Measurements from ENCODE around the gene NEMP1.
"Not testable (repeated sequence)": the region's sequence is repeated elsewhere in the genome, so short reads cannot be mapped to it uniquely, and the experiment has no call there.

Gene NEMP1

DNA sequence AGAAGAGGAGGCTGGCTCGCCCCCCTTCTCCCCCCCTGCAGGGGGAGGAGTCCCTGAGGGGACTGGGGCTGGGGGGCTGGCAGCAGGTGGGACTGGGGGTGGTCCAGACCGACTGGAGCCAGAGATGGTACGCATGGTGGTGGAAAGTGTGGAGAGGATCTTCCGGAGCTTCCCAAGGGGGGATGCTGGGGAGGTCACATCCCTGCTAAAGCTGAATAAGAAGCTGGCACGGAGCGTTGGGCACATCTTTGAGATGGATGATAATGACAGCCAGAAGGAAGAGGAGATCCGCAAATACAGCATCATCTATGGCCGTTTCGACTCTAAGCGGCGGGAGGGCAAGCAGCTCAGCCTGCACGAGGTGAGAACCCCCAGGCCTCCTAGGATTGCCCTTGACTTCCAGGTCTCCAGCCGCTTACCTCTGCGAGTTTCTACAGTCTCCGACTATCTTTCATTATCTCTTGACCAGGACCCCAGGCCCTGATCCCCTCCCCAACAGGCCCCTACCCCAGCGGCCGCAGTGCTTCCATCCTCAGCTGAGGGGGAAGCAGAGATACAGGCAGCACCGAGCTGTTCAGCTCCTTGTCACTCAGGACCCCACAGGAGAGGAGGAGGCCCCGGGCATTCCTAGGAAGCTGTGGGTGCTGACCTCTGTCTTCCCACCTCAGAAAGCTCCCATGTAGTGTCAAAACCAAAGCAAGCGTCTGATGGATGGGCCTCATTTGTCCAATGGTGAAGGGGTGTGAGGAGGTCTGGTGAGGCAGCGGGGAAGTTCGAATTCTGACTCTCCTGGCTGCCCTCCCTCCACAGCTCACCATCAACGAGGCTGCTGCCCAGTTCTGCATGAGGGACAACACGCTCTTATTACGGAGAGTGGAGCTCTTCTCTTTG, 13.3 kb upstream of the NEMP1 start:
- no peak for DNase-seq (ENCODE audit: low read depth in 2 of 2)

DNA sequence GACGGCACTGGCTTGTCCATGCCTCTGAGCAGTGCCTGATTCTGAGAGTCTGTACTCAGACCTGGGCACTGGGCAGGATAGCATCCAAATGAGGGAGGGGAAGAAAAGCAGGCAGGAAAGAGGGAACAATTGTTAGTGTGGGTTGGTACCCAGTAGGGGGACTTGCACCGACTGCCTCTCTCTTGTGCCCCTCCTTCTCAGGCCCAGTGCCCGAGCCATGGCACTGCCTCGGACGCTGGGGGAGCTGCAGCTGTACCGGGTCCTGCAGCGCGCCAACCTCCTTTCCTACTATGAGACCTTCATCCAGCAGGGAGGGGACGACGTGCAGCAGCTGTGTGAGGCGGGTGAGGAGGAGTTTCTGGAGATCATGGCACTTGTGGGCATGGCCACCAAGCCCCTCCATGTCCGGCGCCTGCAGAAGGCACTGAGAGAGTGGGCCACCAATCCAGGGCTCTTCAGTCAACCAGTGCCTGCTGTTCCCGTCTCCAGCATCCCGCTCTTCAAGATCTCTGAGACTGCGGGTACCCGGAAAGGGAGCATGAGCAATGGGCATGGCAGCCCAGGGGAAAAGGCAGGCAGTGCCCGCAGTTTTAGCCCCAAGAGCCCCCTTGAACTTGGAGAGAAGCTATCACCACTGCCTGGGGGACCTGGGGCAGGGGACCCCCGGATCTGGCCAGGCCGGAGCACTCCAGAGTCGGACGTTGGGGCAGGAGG, 12.5 kb upstream of the NEMP1 start:
- no peak for DNase-seq (ENCODE audit: low read depth in 2 of 2)

DNA sequence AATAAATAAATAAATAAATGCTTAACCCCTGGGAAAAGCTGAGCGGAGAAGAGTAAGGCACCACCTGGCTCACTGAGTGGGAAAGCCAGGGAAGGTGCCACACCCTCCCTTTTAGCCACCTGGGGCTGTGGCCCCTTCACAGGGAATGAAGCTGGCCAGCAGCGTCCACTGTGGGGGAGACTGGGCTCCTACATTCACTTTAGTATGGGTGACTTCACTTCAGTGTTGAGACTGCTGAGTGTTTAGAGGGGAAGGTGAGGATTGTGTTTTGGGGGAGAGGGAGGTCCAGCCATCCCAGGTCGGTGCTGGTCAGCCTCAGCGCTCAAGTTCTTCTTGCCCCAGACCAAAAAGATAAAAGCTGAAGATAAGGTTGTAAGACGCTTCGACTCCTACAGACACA, 11.9 kb upstream of the NEMP1 start:
- no peak for DNase-seq (ENCODE audit: low read depth in 2 of 2)

DNA sequence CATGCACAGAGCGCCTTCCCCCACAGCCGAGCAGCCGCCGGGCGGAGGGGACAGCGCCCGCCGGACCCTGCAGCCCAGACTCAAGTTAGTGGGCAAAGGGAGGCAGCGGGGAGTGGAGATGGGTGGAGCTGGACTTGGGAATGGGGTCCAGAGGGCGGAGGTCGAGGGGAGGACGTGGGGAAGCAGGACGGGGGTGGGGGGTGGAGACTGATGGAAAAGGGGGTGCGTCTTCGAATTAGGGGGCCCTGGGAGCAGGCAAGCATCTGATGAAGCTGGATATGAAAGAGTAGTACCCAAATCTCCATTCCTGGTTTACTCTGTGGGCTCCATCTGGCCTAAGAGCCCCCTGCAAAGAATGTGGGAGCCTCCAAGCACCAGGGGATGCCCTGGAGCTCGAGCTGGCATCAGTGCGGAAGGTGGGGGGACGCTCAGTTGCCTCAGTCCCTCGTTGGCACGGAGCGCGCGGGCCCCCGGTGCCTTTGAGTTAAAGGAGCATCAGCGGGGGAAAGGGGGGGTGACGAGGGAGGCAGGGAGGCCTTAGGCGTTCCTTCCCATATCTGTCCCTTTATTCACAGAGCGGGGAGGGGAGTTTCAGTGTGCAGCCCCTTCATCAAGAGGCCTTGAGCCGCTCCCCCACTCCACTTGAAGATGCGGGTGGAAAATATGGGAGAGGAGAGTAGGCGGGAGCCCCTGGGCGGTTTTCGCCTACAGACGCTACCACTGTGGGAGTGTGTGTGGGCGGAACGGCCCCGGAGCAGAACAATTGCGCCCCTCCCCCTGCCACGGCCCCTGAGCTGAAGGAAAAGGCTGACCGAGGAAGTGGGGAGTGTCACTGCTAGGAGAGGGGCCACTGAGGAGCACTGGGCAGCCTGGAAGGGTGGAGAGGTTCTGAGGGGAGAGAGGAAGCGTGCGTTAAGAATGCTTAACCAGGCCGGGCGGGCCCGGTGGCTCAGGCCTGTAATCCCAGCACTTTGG, 11.0 kb upstream of the NEMP1 start:
- DNase-seq (ENCODE audit: low read depth in 2 of 2) = peak in 1 of 2 donors; percentile 9

DNA sequence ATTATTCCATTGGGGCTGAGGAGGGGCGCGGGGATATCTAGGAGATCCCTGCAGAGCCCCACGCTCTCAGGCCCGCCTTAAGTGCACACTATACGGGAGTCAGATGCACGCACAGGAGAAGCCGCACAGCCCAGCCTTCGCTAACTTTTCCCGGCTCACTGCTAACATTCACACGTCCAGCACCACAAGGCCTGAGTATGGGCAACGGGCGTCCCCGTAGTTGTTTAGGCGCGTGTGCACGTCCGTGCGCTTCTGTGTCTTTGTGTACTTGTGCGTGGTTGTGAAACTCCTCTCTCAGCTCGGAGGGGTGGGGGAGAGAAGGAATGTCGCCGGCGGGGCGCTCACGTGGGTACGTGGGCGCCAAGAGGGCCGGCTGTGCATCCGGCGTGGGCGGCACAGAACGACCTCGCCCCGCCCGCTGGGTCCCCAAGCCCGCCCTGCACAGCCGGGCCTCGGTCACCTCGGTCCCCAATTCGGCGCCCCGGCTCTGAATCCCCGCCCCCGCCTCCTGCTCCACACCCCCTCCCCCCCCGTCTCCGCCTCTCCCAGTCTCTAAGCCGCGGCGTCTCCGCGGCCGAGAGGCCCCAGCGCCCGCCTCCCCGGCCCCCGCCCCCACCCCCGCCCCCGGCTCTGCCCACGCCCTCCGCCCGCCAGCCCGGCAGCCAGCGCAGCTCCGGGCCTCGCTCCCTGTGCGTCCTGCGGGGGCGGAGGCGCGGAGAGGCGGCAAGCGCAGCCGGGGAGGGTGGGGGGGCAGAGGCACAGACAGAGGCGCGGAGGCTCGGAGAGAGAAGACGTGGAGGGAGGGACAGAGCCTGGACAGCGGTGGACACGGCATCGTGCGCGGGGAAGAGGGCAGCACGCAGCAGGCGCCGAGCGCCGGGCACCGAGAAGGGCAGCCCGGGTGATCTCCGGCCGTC, 10.0 kb upstream of the NEMP1 start, which contains the start of gene NAB2:
TSS of gene NAB2 (plus strand) at position 761 of the 917 bp plus-strand sequence. CDS start 158 bp downstream, outside the sequence.
- DNase-seq (ENCODE audit: low read depth in 2 of 2) = peak; percentile 85 to 89

DNA sequence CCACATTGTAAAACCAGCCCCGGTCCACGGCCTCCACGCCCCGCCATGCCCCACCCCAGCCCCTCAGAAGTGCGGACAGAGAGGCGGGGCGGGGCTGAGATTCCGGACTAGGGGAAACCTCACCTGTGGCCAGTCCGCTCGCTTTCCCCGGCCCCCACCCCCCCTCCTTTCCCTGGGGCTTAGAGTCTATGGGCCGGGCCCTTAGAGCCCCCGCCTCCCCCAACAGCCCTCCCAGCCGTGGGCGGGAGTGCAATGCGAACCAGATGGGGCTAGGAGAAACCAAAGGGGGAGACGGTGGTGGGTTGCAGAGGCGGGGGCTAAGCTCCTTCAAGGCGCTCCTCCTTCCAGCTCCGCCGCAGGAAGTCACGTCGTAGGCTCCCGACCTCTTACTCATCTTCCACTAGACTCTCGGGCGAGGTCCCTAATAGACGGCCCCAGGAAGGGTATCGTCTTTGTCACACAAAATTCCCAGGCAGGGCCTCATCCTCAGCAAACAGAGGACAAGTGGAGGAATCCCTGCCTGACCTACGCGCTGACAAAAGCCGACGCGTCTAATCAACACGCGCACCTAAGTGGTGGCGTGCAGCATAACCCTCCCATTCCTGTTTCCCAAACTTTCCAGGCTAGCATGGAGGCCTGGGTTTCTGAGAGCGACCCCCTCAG, 9.2 kb upstream of the NEMP1 start:
- peak; percentile 50 to 59 for DNase-seq (ENCODE audit: low read depth in 2 of 2)

DNA sequence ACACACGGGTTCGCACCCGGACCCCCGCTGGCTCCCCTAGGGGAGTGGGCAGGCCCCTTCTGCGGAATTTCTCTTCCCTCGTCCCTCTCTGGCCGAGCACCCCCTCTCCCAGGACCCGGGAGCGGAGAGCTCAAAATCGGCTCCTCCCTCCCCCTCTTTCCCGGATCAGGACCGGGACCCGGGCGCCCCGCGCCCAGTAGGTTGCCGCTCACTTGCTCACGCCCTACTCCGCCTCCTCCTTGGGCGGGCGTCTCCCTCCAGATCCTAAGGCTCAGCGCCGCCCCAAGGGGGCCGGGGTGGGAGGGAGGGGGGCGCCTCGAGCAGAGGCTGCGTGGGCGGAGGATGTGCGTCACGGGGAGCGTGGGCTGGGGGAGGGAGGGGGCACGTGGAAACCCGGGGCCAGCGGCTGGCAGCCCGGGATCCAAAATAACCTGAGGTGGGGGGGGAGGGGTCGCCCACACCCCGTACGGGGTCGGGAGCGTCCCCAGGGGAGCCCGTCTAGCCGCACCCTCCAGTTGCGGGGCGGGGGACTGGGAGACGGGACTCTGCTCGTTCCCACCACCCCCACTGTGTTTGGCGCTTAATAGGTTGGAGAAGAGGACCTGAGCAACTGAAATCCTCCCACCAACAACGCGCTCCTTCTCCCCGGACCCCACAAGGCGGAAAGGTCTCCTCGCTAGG, 8.6 kb upstream of the NEMP1 start:
- peak; percentile 89 to 90 for DNase-seq (ENCODE audit: low read depth in 2 of 2)

DNA sequence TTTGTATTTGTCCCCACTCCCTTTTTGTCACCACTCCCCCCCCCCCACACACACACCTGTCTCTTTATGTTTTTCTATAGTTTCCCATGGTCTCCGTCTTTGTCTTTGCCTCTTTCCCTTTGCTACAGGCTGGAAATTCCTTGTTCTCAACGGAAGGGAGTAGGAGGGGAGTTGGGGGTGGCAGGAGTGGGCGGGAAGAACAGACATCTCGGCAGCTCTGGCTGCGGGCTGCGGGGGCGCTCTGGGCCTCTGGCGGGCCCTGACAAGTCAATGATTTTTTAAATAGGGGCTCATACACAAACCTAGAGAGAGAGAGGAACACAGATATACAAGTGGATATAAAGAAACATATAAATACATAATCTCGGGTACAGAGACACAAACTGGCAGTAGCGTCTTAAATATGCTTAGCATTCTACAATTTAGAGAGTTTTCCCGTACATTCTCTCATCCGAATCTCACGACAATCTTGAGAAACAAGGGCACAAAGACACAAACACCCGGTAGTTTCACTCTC, 8.0 kb upstream of the NEMP1 start:
- DNase-seq (ENCODE audit: low read depth in 2 of 2) = no peak

DNA sequence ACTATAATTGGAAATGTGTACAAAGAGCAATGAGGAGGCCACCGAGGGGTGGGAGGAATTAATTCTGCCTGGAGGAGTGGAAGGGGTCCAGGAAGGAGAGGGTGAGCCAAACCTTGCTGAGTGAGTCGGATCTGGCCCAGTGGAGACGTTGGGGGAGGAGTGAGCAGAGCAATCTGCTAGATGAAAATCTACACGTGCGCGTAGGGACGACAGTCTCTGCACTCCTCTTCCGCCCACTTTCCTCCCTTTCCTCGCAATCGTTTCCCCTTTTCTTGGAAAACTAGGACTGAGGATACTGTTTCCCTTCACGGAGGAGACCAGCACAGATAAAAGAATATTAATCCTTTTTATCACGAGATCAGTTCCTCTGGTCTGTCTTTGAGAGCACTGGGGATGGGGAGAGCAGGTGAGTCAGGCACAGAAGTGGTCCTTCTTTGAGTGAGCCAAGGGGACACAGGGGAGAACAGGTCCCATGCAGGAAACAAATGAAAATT, 7.5 kb upstream of the NEMP1 start:
- no peak for DNase-seq (ENCODE audit: low read depth in 2 of 2)

DNA sequence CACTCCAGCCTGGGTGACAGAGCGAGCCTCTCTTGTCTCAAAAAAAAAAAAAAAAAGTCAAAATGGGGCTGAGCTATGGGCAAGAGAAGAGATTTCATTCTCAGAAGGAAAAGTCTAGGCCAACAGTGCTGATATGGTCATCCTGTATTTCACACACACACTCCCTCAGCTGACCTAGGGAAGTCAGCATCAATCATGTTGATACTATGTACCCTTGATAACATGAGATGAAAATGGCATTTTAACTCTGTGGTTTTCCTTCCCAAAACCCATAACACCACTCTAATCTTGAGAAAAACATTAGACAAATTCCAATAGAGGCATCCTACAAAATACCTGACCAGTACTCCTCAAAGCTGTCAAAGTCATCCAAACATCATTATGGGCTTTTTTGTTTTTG, 2.3 kb upstream of the NEMP1 start:
- no peak for DNase-seq (ENCODE audit: low read depth in 2 of 2)

DNA sequence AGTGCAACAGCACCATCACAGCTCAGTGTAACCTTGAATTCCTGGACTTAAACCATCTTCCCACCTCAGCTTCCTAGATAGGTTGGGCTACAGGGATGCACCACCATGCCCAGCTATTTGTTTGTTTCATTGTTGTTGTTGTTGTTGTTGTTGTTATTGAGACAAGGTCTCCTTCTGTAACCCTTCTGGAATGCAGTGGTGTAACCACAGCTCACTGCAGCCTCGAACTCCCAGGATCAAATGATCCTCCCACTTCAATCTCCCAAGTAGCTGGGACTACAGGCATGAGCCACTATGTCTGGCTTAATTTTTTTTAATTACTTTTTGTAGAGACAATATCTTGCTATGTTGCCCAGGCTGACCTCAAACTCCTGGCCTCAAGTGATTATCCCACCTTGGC, 1.2 kb upstream of the NEMP1 start:
- no peak for DNase-seq (ENCODE audit: low read depth in 2 of 2)

DNA sequence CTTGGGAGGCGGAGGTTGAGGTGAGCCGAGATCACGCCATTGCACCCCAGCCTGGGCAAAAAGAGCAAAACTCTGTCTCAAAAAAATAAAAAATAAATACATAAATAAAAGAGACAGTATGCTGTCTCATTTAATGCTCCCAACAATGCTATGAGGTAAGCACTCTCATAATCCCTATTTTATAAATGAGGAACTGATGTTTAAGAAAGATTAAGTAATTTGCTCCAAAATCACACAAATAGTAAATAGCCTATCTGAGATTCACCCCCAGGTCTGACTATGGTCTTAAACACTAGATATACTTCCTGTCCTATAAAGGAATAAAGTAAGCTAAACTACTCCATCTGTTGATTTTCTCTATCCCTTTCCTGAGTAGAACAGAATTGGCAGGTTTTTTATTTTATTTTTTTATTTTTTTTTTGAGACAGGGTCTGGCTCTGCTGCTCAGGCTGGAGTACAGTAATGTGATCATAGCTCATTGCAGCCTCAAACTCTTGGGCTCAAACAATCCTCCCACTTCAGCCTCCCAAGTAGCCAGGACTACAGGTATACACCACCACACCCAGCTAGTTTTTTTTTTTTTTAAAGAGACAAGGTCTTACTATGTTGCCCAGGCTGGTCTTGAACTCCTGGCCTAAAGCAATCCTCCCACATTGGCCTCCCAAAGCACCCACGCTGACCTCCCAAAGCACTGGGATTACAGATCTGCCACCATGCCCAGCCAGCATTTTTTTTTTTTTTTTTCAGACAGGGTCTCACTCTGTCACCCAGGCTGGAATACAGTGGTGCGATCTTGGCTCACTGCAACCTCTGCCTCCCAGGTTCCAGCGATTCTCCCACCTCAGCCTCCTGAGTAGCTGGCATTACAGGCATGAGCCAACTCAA, 4.8 kb downstream of the NEMP1 start:
- DNase-seq (ENCODE audit: low read depth in 2 of 2) = not testable (repeated sequence)

DNA sequence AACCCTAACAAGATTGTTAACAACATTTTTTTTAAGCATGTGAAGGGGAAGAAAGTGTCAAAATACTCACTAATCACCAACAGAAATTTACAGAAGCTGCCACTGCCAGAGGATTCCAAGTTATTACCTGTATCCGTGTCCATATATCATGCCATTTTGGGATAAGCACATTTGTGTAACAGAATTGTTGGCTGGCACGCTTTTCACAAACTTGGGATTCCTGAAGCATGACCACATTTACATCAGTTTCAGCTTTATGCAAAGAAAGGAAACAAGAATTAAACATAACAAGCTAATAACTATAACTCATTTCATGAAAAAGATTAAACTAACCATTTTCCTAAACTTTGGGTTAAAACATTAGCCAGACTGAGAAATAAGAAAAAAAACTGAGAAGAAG, 5.9 kb downstream of the NEMP1 start:
- no peak for DNase-seq (ENCODE audit: low read depth in 2 of 2)

DNA sequence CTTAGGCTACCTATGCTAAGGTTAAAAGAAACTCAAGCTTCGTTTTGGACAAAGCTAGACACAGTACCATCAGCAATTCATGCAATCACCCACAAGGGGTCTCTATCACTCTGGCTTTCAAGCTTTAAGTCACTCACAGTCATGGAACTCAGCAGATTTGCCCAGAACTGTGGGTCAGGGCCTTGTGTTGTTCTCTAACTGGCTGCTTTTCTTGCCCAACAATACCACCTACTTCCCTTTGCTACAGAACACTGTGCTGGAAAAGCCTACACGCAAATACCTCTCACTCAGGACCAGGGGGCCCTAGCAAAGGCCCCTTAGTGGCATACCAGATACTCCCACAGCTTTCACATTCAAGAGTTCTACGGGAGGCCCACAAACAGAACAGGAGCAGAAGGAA, 9.1 kb downstream of the NEMP1 start:
- DNase-seq (ENCODE audit: low read depth in 2 of 2) = no peak

DNA sequence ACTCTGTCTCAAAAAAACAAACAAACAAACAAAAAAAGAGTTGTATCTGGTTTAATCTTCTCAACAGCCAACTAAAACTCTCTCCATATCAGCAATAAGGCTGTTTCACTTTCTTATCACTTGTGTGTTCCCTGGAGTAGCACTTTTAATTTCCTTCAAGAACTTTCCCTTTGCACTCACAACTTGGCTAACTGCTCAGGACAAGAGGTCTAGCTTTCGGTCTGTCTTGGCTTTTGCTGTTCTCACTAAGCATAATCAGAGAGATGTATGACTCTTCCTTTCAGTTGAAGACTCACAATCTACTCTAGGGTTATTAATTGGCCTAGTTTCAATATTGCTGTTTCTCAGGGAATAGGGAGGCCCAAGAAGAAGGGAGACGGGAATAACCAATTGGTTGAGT, 12.3 kb downstream of the NEMP1 start:
- no peak for DNase-seq (ENCODE audit: low read depth in 2 of 2)

DNA sequence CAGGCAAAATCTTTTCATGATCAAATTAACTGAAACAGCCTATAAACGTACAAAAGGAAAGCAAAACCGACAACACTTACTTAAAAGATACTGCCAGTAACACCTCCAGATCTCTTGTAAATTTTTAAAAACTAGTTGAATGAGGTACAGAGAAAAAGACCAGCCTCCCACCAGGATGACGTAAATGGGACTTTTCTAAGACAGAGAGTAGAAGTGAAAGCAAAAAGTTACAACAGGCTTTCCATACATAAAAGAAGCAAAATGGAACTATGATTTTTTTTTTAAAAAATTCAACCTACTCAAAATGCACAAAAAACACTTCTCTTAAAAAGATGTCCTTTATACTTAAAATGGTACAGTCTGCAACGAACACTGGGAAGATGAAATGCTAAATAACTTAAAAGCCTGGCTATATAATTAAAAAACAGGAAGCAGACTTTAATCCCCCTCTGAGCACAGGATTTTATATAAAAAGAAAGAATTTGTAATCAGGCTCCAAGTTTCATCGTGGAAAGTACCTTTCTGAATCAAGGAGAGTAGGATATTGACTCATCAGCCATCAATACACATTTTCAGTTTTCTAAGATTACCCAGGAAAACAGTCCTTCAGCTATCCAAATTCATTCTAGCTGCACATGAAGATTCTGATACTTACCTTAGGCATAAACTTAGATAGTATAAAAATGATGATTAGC, 14.5 kb downstream of the NEMP1 start:
- DNase-seq (ENCODE audit: low read depth in 2 of 2) = no peak

DNA sequence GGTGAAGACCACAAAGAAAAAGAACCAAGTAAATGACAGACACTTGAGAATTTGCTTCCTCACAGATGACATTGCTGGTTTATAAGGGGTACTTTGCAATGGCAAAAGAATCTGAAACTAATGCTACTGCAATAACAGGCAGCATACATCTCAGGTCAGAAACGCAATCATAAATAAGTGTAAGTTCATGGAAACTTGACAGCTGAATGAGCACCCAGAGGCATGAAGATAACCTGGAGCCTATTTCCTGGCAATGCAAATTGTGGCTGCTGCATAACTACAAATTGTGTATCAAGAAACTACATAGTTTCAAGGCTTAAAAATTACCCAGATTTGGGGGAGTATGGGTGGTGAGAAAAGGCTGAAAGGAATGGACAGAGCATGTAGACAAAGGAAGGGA, 20.1 kb downstream of the NEMP1 start:
- DNase-seq (ENCODE audit: low read depth in 2 of 2) = no peak

All from stimulated activated CD8-positive, alpha-beta memory T cell treated with anti-CD3 and anti-CD28 coated beads, Interleukin-7, amount 100 ng/mL, for 1 hour (primary cell).